K562 (cell line): ENCODE data around the gene R3HDM2. TPM values are rescaled to one million over a fixed set of nuclear protein-coding genes. Genes with fewer than 3 reads are reported as not detected.

Experiments used
- ADNP ChIP-seq: fragments of 200-800 bp; sonication (Bioruptor generic); IDR thresholded peaks from 2 replicates; pipeline ENCODE4 v1.6.1; 2016; ENCODE audit warnings: missing genetic modification characterization, missing compliant biosample characterization
- CBX2 ChIP-seq: fragments of 200-600 bp; sonication (generic); IDR thresholded peaks from one replicate; pipeline ENCODE4 v1.6.1; 2012; ENCODE audit warnings: mild to moderate bottlenecking, low read length, inconsistent platforms; ENCODE audit not compliant: insufficient read depth, poor library complexity, severe bottlenecking
- CREM ChIP-seq: IDR thresholded peaks from 2 replicates; pipeline ENCODE4 v1.6.1; 2014; ENCODE audit warnings: antibody characterized with exemption, low read depth
- FOXA3 ChIP-seq, 2 experiments: fragments of 450-650 bp in 1 of 2; sonication (generic) in 1 of 2; formaldehyde crosslinking; IDR thresholded peaks in 1 of 2; conservative IDR thresholded peaks in 1 of 2; 2 replicates each; pipeline versions ENCODE4 v1.4.0 to v1.8.0; 2020 to 2022; ENCODE audit warnings: mild to moderate bottlenecking in 2 of 2, missing genetic modification reagents in 1 of 2
- GABPB1 ChIP-seq: sonication (generic); formaldehyde crosslinking; IDR thresholded peaks from 2 replicates; pipeline ENCODE4 v1.8.0; 2022; ENCODE audit warnings: mild to moderate bottlenecking, missing genetic modification reagents
- IFI16 ChIP-seq: fragments of 250-450 bp; sonication (Bioruptor Pico); IDR thresholded peaks from 2 replicates; pipeline ENCODE4 v2.1.2; 2022; ENCODE audit warnings: mild to moderate bottlenecking, inconsistent platforms
- MAFK ChIP-seq: IDR thresholded peaks from 2 replicates; pipeline ENCODE4 v1.6.1; 2011; ENCODE audit warnings: low read length, improper control_type of control experiment
- MEF2A ChIP-seq: IDR thresholded peaks from 2 replicates; pipeline ENCODE4 v1.6.1; 2011; ENCODE audit warnings: low read depth, mild to moderate bottlenecking, low read length, moderate library complexity; ENCODE audit not compliant: control insufficient read depth
- NCOA2 ChIP-seq, 2 experiments: fragments of 450-650 bp; IDR thresholded peaks; 2 replicates each; pipeline ENCODE4 v1.6.1; 2018; ENCODE audit warnings: mild to moderate bottlenecking in 2 of 2, moderate library complexity in 1 of 2; ENCODE audit not compliant: partially characterized antibody in 2 of 2
- NR1H2 ChIP-seq: sonication (generic); formaldehyde crosslinking; IDR thresholded peaks from 2 replicates; pipeline ENCODE4 v1.4.0; 2020; ENCODE audit warnings: mild to moderate bottlenecking, missing genetic modification reagents
- RBFOX2 ChIP-seq: fragments of 200-400 bp; formaldehyde crosslinking; IDR thresholded peaks from 2 replicates; pipeline ENCODE4 v1.6.1; 2017; ENCODE audit warnings: low read depth, mild to moderate bottlenecking, low read length, moderate library complexity
- RFX7 ChIP-seq: fragments of 250-450 bp; sonication (Bioruptor Pico); IDR thresholded peaks from 2 replicates; pipeline ENCODE4 v1.5.1; 2021; ENCODE audit warnings: mild to moderate bottlenecking
- RUNX1 ChIP-seq: sonication (generic); IDR thresholded peaks from 2 replicates; pipeline ENCODE4 v1.6.1; 2016; ENCODE audit warnings: antibody characterized with exemption, low read depth
- SNIP1 ChIP-seq: fragments of 450-650 bp; IDR thresholded peaks from 2 replicates; pipeline ENCODE4 v1.7.1; 2017; ENCODE audit warnings: low read depth, mild to moderate bottlenecking
- SRSF1 ChIP-seq: fragments of 200-400 bp; formaldehyde crosslinking; IDR thresholded peaks from 2 replicates; pipeline ENCODE4 v1.6.1; 2017; ENCODE audit warnings: mild to moderate bottlenecking, low read depth, low read length, moderate library complexity
- TAF9B ChIP-seq: fragments of 450-650 bp; IDR thresholded peaks from 2 replicates; pipeline ENCODE4 v1.6.1; 2018; ENCODE audit warnings: mild to moderate bottlenecking; ENCODE audit not compliant: partially characterized antibody
- YBX1 ChIP-seq: fragments of 450-650 bp; IDR thresholded peaks from 2 replicates; pipeline ENCODE4 v1.7.1; 2016; ENCODE audit warnings: mild to moderate bottlenecking
- ZNF212 ChIP-seq: fragments of 450-650 bp; formaldehyde crosslinking; IDR thresholded peaks from 2 replicates; pipeline ENCODE4 v1.4.0; 2020; ENCODE audit warnings: mild to moderate bottlenecking
- ZNF449 ChIP-seq: fragments of 250-450 bp; sonication (Bioruptor Pico); IDR thresholded peaks from 2 replicates; pipeline ENCODE4 v1.8.0; 2022; ENCODE audit warnings: moderate library complexity, mild to moderate bottlenecking, inconsistent platforms
- ZNF561 ChIP-seq: fragments of 450-650 bp; formaldehyde crosslinking; conservative IDR thresholded peaks from 2 replicates; pipeline ENCODE4 v1.4.0; 2020; ENCODE audit warnings: mild to moderate bottlenecking, moderate library complexity
- ZNF766 ChIP-seq: fragments of 200-800 bp; sonication (Bioruptor generic); conservative IDR thresholded peaks from 2 replicates; pipeline ENCODE4 v1.6.1; 2016; ENCODE audit warnings: missing genetic modification characterization, missing compliant biosample characterization
- ZNF830 ChIP-seq: fragments of 250-450 bp; sonication (Bioruptor Pico); IDR thresholded peaks from 2 replicates; pipeline ENCODE4 v1.5.0; 2021; ENCODE audit warnings: mild to moderate bottlenecking
- ZSCAN32 ChIP-seq: fragments of 450-650 bp; formaldehyde crosslinking; IDR thresholded peaks from 2 replicates; pipeline ENCODE4 v1.4.0; 2020; ENCODE audit warnings: mild to moderate bottlenecking, moderate library complexity
- polyA plus RNA-seq, 8 experiments: library from polyadenylated mRNA; depleted of rRNA in 4 of 8; stranded (reverse) in 5 of 8; unstranded in 3 of 8; fragments of >200 nt; fragmentation: Nextera tagmentation in 2 of 8; fragmentation: Illumina TruSeq in 1 of 8; extraction: Ambion mirVana in 2 of 8; extraction: Trizol in 1 of 8; gene quantifications; 2 replicates each; pipeline versions ENCODE4 v1.2.1 to v1.2.3, GENCODE V29; 2011 to 2014; ENCODE audit warnings: inconsistent platforms in 1 of 8, missing spikeins in 1 of 8
- total RNA-seq, 7 experiments: library from RNA; depleted of rRNA in 6 of 7; stranded (reverse); fragments of >200 nt in 6 of 7; fragmentation: Illumina TruSeq in 2 of 7; extraction: Trizol in 2 of 7; gene quantifications; 2 replicates each; pipeline versions ENCODE4 v1.2.1 to v1.2.3, GENCODE V29; 2011 to 2021; ENCODE audit warnings: low replicate concordance in 1 of 7
- TF ChIP-seq, protein P1 (sequence below): fragments of 250-450 bp; sonication (Bioruptor Pico); IDR thresholded peaks from 2 replicates; pipeline ENCODE4 v1.5.0; 2020; ENCODE audit warnings: mild to moderate bottlenecking, borderline replicate concordance
- TF ChIP-seq, protein P2 (sequence below): fragments of 250-450 bp; sonication (Bioruptor Pico); IDR thresholded peaks from 2 replicates; pipeline ENCODE4 v1.8.0; 2021; ENCODE audit warnings: moderate library complexity, mild to moderate bottlenecking, inconsistent platforms

R3HDM2 gene
- total and polyA plus RNA-seq, 9 of the 15 experiments (the other 6 are each of a cell fraction or from before 2014, with no cell fraction given) = 3.3 to 18.8 (median 9.0) TPM

DNA sequence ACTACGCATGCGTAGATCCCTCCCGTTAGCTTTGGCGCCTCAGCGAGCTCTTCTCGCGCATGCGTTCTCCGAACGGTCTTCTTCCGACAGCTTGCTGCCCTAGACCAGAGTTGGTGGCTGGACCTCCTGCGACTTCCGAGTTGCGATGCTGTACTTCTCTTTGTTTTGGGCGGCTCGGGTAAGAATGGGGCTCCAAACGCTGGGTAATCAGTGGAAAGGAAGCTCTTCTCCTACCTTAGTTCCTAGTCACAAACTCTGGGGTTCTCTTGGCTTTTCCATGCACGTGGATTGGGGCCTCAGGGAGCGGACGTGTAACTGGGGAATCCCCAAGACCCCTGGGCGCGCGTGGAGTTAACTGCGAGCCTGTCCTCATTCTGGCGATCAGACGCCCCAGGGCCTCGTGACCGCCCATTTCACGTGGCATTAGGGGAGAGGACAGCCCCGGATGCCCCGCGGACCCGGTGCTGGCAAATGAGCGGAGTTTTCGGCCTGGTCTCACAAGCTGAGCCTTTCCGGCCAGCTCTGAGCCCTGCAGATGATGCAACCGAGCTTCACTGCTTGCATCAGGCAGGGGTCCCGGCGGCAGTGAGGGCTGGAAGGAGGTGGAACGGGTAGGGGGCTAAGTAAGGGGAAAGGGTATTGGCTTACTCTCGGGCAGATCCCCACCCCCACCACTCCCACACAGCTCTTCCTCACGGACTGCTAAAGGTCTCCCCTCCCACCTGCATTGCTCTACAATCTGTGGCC is 201.0 kb downstream of the R3HDM2 start, which contains the start of gene SHMT2 (continued):
- TF ChIP-seq MEF2A (no peak), ZNF212 (CRISPR knock-in tag) (no peak), YBX1 (no peak), ZNF766 (CRISPR knock-in tag) (no peak), ZSCAN32 (CRISPR knock-in tag) (peak; percentile 92), TAF9B (no peak), MAFK (no peak), CREM (no peak), NR1H2 (CRISPR knock-in tag) (no peak), ADNP (tag) (no peak), ZNF561 (no peak), IFI16 (CRISPR knock-in tag) (no peak), ZNF449 (CRISPR knock-in tag) (no peak), FOXA3 (CRISPR knock-in tag; conservative IDR thresholded peaks at IDR 0.05 in 1 of 2, IDR thresholded peaks at IDR 0.05 in 1 of 2) (no peak; a peak in 1 of 4 replicates), SNIP1 (no peak), RFX7 (CRISPR knock-in tag) (no peak), SRSF1 (no peak), CBX2 (no peak), RUNX1 (no peak), NCOA2 (IDR thresholded peaks at IDR 0.05; ENCODE audit: partially characterized antibody in 2 of 2) (no peak), GABPB1 (CRISPR knock-in tag) (peak; percentile 49), ZNF830 (CRISPR knock-in tag) (no peak), RBFOX2 (peak; percentile 91)
- TF ChIP-seq, protein P1, sequence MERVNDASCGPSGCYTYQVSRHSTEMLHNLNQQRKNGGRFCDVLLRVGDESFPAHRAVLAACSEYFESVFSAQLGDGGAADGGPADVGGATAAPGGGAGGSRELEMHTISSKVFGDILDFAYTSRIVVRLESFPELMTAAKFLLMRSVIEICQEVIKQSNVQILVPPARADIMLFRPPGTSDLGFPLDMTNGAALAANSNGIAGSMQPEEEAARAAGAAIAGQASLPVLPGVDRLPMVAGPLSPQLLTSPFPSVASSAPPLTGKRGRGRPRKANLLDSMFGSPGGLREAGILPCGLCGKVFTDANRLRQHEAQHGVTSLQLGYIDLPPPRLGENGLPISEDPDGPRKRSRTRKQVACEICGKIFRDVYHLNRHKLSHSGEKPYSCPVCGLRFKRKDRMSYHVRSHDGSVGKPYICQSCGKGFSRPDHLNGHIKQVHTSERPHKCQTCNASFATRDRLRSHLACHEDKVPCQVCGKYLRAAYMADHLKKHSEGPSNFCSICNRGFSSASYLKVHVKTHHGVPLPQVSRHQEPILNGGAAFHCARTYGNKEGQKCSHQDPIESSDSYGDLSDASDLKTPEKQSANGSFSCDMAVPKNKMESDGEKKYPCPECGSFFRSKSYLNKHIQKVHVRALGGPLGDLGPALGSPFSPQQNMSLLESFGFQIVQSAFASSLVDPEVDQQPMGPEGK (CRISPR knock-in tag) = no peak
- TF ChIP-seq, protein P2, sequence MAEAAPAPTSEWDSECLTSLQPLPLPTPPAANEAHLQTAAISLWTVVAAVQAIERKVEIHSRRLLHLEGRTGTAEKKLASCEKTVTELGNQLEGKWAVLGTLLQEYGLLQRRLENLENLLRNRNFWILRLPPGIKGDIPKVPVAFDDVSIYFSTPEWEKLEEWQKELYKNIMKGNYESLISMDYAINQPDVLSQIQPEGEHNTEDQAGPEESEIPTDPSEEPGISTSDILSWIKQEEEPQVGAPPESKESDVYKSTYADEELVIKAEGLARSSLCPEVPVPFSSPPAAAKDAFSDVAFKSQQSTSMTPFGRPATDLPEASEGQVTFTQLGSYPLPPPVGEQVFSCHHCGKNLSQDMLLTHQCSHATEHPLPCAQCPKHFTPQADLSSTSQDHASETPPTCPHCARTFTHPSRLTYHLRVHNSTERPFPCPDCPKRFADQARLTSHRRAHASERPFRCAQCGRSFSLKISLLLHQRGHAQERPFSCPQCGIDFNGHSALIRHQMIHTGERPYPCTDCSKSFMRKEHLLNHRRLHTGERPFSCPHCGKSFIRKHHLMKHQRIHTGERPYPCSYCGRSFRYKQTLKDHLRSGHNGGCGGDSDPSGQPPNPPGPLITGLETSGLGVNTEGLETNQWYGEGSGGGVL = no peak
